ENCODE results near the gene EVA1C. TPM values are rescaled to one million over a fixed set of nuclear protein-coding genes. Genes with fewer than 3 reads are reported as not detected.

The EVA1C gene, protein sequence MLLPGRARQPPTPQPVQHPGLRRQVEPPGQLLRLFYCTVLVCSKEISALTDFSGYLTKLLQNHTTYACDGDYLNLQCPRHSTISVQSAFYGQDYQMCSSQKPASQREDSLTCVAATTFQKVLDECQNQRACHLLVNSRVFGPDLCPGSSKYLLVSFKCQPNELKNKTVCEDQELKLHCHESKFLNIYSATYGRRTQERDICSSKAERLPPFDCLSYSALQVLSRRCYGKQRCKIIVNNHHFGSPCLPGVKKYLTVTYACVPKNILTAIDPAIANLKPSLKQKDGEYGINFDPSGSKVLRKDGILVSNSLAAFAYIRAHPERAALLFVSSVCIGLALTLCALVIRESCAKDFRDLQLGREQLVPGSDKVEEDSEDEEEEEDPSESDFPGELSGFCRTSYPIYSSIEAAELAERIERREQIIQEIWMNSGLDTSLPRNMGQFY
- total RNA-seq (4.4 and 4.6 TPM in 2 replicates), polyA plus RNA-seq (2.4 and 5.7 TPM in 2 replicates), polyA minus RNA-seq (ENCODE audit: low replicate concordance) (5.3 and 5.4 TPM in 2 replicates)
- polyA plus RNA-seq (2012) = 2.2 and 6.4 TPM in 2 replicates

DNA sequence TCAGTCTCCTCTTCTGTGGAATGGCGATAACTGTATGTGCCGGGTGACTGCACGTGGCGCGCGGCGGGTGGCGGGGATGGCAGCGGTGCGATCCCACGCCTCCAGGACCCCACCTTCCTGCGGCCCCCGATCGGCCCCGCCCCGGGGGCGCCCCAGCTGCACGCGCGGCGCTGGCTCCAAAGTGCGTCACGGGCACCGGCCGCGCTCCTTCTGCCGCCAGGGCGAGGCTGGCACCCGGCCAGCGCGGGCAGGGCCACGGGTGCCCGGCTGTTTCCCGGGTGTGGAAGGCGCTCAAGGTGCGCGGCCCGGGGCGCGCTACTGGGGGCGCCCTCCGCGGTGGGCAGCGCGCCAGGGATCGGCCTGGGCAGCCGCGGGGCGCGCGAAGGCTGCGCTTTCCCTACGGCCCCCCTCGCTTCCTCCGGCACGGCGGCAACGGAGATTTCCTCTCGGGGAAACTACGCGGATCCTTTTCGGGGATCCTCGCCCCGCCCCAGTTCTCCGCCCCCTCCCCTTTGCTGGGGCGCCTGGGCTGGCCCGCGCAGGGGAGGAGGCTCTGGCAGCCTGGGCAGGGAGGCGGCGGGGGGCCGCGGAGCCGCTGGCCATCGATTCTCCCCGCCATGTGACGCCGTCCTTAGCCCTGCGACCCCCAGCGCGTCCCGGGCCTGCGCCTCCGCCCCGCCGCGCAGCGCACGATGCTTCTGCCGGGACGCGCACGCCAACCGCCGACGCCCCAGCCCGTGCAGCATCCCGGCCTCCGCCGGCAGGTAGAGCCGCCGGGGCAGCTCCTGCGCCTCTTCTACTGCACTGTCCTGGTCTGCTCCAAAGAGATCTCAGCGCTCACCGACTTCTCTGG is at the start of gene EVA1C:
Gene EVA1C (plus strand): TSS at position 545 of the 853 bp plus-strand sequence. CDS start 148 bp downstream, at position 693.
- H4K20me1 ChIP-seq (ENCODE audit: control insufficient read depth, extremely low read depth, insufficient read depth, low read length) = no peaks in the 10 kb centered on the region
- DNase-seq (ENCODE audit: low read depth in 2 of 2) = peak; percentile 32 to 63
- H3K9ac ChIP-seq (ENCODE audit: insufficient read depth, low read length) = peak within 1 kb of the TSS; percentile 83
- H3K27ac ChIP-seq (ENCODE audit: insufficient read depth, low read length) = peak within 1 kb of the TSS; percentile 87
- TF ChIP-seq, protein P1, sequence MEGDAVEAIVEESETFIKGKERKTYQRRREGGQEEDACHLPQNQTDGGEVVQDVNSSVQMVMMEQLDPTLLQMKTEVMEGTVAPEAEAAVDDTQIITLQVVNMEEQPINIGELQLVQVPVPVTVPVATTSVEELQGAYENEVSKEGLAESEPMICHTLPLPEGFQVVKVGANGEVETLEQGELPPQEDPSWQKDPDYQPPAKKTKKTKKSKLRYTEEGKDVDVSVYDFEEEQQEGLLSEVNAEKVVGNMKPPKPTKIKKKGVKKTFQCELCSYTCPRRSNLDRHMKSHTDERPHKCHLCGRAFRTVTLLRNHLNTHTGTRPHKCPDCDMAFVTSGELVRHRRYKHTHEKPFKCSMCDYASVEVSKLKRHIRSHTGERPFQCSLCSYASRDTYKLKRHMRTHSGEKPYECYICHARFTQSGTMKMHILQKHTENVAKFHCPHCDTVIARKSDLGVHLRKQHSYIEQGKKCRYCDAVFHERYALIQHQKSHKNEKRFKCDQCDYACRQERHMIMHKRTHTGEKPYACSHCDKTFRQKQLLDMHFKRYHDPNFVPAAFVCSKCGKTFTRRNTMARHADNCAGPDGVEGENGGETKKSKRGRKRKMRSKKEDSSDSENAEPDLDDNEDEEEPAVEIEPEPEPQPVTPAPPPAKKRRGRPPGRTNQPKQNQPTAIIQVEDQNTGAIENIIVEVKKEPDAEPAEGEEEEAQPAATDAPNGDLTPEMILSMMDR (conservative IDR thresholded peaks at IDR 0.05 in 1 of 2, IDR thresholded peaks at IDR 0.05 in 1 of 2; ENCODE audit: low read depth in 1 of 2, low read length in 2 of 2) = no peak
- no peak for TF ChIP-seq EZH2 (IDR thresholded peaks at IDR 0.05; ENCODE audit: low read length, missing control alignments)
- peak within 1 kb of the TSS; percentile 69 to 83 (median 76) for H3K4me3 ChIP-seq (replicated peaks in 1 of 4; ENCODE audit: control extremely low read depth in 1 of 4, insufficient read depth in 1 of 4, low read depth in 3 of 4, low read length in 4 of 4)
- no peaks in the 10 kb centered on the region for H3K9me3 ChIP-seq (ENCODE audit: control insufficient read depth, insufficient read depth, low read depth, low read length)
- no peaks in the 10 kb centered on the region for H3K4me1 ChIP-seq (ENCODE audit: control insufficient read depth, extremely low read depth, insufficient read depth, low read length)
- no peaks in the 10 kb centered on the region for H3K27me3 ChIP-seq (ENCODE audit: control insufficient read depth, insufficient read depth, low read length)
- H3K79me2 ChIP-seq (ENCODE audit: control insufficient read depth, insufficient read depth, low read length) = no peaks in the 10 kb centered on the region
- H2AFZ ChIP-seq (ENCODE audit: low read length) = peak within 1 kb of the TSS; percentile 75
- no peaks in the 10 kb centered on the region for H3K36me3 ChIP-seq (ENCODE audit: control insufficient read depth, insufficient read depth, low read length)
- H3K4me2 ChIP-seq (ENCODE audit: extremely low read depth, insufficient read depth, low read length) = peak within 1 kb of the TSS; percentile 98

DNA sequence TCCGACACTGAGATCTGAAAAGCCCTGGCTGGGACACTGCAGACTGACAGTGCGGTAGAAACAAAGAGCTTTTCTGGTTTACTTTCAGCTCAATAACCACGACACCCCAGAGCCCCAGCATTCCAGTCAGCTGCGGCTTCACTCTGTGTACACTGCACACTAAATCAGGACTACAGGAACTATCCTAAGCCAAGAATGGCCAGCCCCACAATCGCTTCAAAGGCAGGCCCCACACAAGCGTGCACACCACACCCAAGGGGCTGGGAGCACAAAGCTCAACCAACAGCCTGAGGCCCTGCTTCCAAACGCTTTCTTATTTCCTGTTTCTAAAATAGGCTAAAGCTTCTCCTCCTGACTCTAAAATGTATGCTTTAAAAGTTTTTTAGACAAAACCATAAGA is 48.1 kb upstream of the EVA1C start:
- DNase-seq (ENCODE audit: low read depth in 2 of 2) = peak; percentile 9 to 23
- Histone ChIP-seq H3K4me3 (replicated peaks in 1 of 4; ENCODE audit: control extremely low read depth in 1 of 4, insufficient read depth in 1 of 4, low read depth in 3 of 4, low read length in 4 of 4) (no peak overlapping the region), H3K27ac (ENCODE audit: insufficient read depth, low read length) (no peak overlapping the region), H3K4me1 (ENCODE audit: control insufficient read depth, extremely low read depth, insufficient read depth, low read length) (no peaks in the 10 kb centered on the region), H3K79me2 (ENCODE audit: control insufficient read depth, insufficient read depth, low read length) (no peaks in the 10 kb centered on the region), H3K27me3 (ENCODE audit: control insufficient read depth, insufficient read depth, low read length) (no peaks in the 10 kb centered on the region), H3K4me2 (ENCODE audit: extremely low read depth, insufficient read depth, low read length) (no peak overlapping the region), H3K9ac (ENCODE audit: insufficient read depth, low read length) (no peak overlapping the region), H3K36me3 (ENCODE audit: control insufficient read depth, insufficient read depth, low read length) (peaks cover 29% of the 10 kb centered on the region), H2AFZ (ENCODE audit: low read length) (no peak overlapping the region), H4K20me1 (ENCODE audit: control insufficient read depth, extremely low read depth, insufficient read depth, low read length) (no peaks in the 10 kb centered on the region), H3K9me3 (ENCODE audit: control insufficient read depth, insufficient read depth, low read depth, low read length) (no peaks in the 10 kb centered on the region)
- TF ChIP-seq EZH2 (IDR thresholded peaks at IDR 0.05; ENCODE audit: low read length, missing control alignments) = no peak
- TF ChIP-seq, protein P1 (conservative IDR thresholded peaks at IDR 0.05 in 1 of 2, IDR thresholded peaks at IDR 0.05 in 1 of 2; ENCODE audit: low read depth in 1 of 2, low read length in 2 of 2) = no peak

DNA sequence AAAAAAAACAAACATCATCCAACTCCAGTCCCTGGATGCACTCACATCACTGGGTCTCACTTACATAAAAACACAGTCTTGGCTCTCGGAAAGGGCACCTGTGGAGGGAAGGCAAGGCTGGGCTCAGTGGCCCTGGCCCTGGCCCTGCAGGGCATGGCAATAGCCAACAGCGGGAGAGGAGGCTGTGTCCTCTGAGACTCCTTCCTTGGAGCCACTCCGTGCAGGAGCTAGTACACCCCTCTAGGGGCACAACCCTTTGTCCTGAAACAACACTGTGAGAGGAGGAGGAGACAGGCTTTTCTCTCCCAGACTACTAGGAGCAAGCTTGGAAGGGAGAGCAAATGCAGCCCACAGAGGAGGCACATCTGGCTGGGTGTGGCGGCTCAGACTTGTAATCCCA is 47.7 kb upstream of the EVA1C start:
- Histone ChIP-seq H3K36me3 (ENCODE audit: control insufficient read depth, insufficient read depth, low read length) (peaks cover 26% of the 10 kb centered on the region), H3K27ac (ENCODE audit: insufficient read depth, low read length) (no peak overlapping the region), H3K4me3 (replicated peaks in 1 of 4; ENCODE audit: control extremely low read depth in 1 of 4, insufficient read depth in 1 of 4, low read depth in 3 of 4, low read length in 4 of 4) (no peak overlapping the region), H4K20me1 (ENCODE audit: control insufficient read depth, extremely low read depth, insufficient read depth, low read length) (no peaks in the 10 kb centered on the region), H3K4me1 (ENCODE audit: control insufficient read depth, extremely low read depth, insufficient read depth, low read length) (no peaks in the 10 kb centered on the region), H3K9me3 (ENCODE audit: control insufficient read depth, insufficient read depth, low read depth, low read length) (no peaks in the 10 kb centered on the region), H3K27me3 (ENCODE audit: control insufficient read depth, insufficient read depth, low read length) (no peaks in the 10 kb centered on the region), H2AFZ (ENCODE audit: low read length) (no peak overlapping the region), H3K9ac (ENCODE audit: insufficient read depth, low read length) (no peak overlapping the region), H3K79me2 (ENCODE audit: control insufficient read depth, insufficient read depth, low read length) (no peaks in the 10 kb centered on the region), H3K4me2 (ENCODE audit: extremely low read depth, insufficient read depth, low read length) (no peak overlapping the region)
- DNase-seq (ENCODE audit: low read depth in 2 of 2) = no peak
- TF ChIP-seq EZH2 (IDR thresholded peaks at IDR 0.05; ENCODE audit: low read length, missing control alignments) = no peak
- TF ChIP-seq, protein P1 (conservative IDR thresholded peaks at IDR 0.05 in 1 of 2, IDR thresholded peaks at IDR 0.05 in 1 of 2; ENCODE audit: low read depth in 1 of 2, low read length in 2 of 2) = no peak
